ENCODE results near the gene PGA3.

The PGA3 gene

DNA sequence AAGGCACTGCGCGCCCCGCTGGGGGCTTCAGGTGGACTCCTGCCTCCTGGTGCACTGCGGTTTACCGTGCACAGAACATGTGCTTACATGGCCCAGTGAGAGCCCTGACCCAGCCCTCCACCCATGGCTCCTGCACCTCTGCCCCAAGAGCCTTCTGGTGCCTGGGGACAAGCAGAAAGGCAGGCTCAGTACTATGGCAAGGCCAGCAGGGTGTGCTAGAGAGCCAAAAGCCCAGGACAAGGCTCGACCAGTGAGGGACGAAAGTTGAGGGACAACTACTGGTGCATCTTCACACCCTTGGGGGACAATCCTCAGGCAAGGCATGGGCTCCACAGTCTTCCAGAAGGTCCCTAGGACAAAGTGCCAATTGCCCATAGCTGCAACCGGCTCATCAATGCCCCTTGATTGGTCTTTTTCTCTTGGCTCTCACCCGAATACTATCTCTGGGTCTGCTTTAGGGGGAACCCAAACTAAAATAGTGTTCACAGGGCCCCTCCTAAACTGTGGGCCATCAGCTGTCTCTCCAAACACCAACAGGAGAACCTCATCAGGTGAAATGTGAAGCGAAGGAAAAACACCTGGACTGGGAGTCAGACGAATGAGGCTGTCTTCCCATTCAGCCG lies 51.2 kb downstream of the PGA3 start:
- DNase-seq, result peak; percentile 65

DNA sequence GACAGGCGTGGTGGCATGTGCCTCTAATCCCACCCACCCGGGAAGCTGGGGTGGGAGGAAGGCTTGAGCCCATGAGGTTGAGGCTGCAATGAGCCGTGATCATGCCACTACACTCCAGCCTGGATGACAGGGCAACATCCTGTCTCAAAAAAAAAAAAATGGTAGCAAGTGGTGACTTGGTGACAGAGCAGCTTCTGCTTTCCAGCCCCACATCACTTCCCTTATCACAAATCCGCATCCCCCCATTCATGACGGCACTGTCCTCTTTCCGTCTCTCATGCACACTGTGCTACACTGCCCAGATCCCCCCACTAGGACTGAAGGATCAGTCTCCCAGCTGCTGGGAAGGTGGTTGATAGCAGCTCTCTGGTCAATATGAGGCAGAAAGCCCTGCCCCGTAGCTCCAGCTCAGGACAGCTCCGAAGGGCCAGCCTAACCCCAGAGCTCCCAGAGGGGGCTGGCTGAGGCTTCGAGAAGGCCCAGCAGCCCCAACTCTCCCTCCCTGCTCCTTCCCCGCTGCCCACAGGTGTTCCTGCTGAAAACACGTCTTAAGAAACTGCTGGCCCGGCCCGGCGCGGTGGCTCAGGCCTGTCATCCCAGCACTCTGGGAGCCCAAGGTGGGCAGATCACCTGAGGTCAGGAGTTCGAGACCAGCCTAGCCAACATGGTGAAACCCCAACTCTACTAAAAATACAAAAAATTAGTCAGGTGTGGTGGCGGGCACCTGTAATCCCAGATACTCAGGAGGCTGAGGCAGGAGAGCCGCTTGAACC lies 53.6 kb downstream of the PGA3 start:
- DNase-seq, result no peak

DNA sequence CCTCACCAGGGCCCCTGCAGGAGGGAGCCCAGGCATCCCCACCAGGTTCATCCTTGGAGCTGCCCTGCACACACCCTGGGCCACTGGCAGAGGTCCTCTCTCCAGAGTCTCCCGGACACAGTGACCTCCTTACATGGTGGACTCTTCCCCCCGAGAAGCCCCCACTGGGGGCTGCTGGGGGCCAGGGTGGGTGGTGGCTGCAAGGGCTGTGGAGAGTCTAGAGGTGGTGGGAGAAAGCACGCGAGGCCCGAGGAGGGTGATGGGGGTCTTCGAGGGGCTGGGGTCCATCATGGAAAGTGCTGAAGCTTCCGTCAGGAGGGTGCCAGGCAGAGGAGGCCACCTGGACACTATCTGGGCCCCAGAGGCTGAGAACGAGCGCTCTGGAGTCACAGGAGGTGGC lies 55.2 kb downstream of the PGA3 start:
- DNase-seq, result no peak

DNA sequence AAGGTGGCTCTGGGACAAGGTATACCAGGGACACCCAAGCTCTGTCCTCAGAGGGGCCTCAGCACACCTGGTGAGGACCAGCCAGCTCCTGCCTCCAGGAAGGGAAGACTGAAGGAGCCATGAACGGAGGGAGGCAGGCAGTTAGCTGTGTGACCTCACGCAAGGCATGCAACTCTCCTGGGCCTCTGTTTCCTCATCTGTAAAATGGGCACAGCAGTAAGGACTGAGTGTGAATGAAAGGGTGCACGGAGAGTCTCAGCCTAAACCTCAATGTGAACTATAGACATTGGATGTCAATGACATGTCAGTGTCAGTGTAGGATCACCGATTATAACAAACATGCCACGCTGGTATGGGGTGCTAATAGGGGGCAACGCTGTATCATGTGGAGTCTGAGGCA lies 56.0 kb downstream of the PGA3 start:
- DNase-seq, result no peak
